Measurements from ENCODE around the gene UNC13A. TPM values are rescaled to one million over a fixed set of nuclear protein-coding genes. Genes with fewer than 3 reads are reported as not detected.
A peak's percentile ranks its signal among the peaks of the same experiment; 100 is the strongest.

Gene UNC13A
- polyA plus RNA-seq, 12 donors = 0.05 to 0.32 (median 0.09) TPM; not detected in 2

GRCh38 chr19:17627161-17627560 lies 61.0 kb downstream of the UNC13A start:
- no peak for DNase-seq

- no peak for DNase-seq
These were observed 61.6 kb downstream of the UNC13A start for GRCh38 chr19:17626456-17627015.

- DNase-seq = no peak
These were observed 62.2 kb downstream of the UNC13A start for GRCh38 chr19:17625980-17626379.

- DNase-seq = no peak
These were observed 63.1 kb downstream of the UNC13A start for GRCh38 chr19:17625043-17625442.

- DNase-seq = no peak
These were observed 63.7 kb downstream of the UNC13A start for GRCh38 chr19:17624314-17624991.

GRCh38 chr19:17623224-17623935 lies 64.8 kb downstream of the UNC13A start:
- DNase-seq = no peak

GRCh38 chr19:17620696-17621095 lies 67.5 kb downstream of the UNC13A start:
- no peak for DNase-seq

- DNase-seq = no peak
These were observed 69.2 kb downstream of the UNC13A start for GRCh38 chr19:17618936-17619335.

- no peak for DNase-seq
These were observed 69.8 kb downstream of the UNC13A start for GRCh38 chr19:17618281-17618903.

GRCh38 chr19:17617807-17618192 lies 70.4 kb downstream of the UNC13A start:
- no peak for DNase-seq

- DNase-seq = no peak
These were observed 71.0 kb downstream of the UNC13A start for GRCh38 chr19:17616961-17617806.

- DNase-seq = no peak
These were observed 71.5 kb downstream of the UNC13A start for GRCh38 chr19:17616686-17616960.

GRCh38 chr19:17615889-17616685 lies 72.1 kb downstream of the UNC13A start:
- DNase-seq = no peak

- DNase-seq = no peak
These were observed 73.7 kb downstream of the UNC13A start for GRCh38 chr19:17614476-17614875.

GRCh38 chr19:17611462-17612244 lies 76.5 kb downstream of the UNC13A start:
- DNase-seq = no peak

- no peak for DNase-seq
These were observed 77.8 kb downstream of the UNC13A start for GRCh38 chr19:17610384-17610783.

- DNase-seq = no peak
These were observed 80.2 kb downstream of the UNC13A start for GRCh38 chr19:17607936-17608335.

GRCh38 chr19:17606590-17607185 lies 81.5 kb downstream of the UNC13A start:
- DNase-seq = no peak

- peak; percentile 46 for DNase-seq
These were observed 82.2 kb downstream of the UNC13A start for GRCh38 chr19:17605761-17606589.

All from muscle of arm (tissue), 12 donors.